Lung microvascular endothelial cell (primary cell): ENCODE data around the gene KLHDC8A. TPM values are rescaled to one million over a fixed set of nuclear protein-coding genes. Genes with fewer than 3 reads are reported as not detected.
"Not testable (repeated sequence)": the region's sequence is repeated elsewhere in the genome, so short reads cannot be mapped to it uniquely, and the experiment has no call there.

ENCODE experiments used
- DNase-seq, 2 donors: peaks; one replicate each; pipeline versions ENCODE4 v3.0.0 to v3.0.0-alpha.2; 2010; ENCODE audit warnings: low read depth in 2 of 2
- total RNA-seq: library from RNA; depleted of rRNA; stranded (reverse); fragments of >200 nt; gene quantifications from 2 replicates; pipeline ENCODE4 v1.2.1, GENCODE V29; 2014

Gene KLHDC8A
- total RNA-seq, 1 donor from 2014 or later: not detected

DNA sequence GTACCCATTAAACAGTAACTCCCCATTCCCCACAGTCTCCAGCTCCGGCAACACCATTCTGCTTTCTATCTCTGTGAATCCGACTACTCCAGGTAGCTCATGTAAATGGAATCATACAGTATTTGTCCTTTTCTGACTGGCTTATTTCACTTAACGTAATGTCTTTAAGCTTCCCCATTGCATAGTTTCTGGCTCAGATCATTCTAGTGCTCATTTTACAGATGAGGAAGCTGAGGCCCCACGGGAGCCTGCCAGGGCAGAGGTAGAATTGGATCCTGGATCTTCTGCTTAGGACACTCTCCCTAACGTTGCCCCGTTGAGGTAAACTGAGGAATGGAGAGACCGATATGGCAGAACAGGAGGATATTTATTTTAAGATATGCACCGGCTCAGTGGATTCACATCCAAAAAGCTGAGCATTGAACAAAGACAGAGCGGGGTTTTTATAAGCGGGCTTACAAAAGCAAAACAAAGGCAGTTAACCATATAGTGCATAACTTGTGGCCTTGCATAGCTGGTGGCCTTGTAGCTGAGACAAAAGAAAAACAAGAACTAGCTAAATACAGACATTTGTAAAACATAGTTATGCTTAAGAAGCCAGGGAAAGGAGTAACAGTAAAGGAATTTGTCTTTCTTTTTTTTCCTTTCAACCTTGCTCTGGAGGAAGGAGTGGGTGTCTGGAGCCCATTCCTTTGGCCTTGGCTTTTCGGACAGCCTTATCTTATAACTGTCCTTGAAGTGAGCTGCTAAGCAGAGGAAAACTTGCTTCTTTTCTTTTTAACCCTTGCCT lies 15.3 kb upstream of the KLHDC8A start:
- DNase-seq: no peak

DNA sequence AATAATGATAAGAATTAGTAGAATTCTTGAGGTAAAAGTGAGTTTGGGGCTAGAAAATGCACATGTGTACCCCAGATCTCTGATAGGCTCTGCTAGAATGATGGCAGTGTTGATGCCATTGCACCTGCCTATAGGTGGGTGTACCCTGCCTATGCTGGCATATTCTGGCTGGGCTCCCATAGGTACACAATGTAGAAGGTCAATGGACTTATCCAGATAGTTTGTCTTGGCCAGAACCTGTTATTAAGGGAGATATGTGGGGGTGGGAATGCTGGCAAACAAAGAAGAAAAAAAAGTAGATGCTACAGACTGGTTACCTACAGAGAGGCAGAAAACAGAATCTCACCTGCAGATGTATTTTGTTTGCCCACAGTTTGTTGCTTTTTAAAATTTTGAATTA lies 14.1 kb upstream of the KLHDC8A start:
- no peak for DNase-seq

DNA sequence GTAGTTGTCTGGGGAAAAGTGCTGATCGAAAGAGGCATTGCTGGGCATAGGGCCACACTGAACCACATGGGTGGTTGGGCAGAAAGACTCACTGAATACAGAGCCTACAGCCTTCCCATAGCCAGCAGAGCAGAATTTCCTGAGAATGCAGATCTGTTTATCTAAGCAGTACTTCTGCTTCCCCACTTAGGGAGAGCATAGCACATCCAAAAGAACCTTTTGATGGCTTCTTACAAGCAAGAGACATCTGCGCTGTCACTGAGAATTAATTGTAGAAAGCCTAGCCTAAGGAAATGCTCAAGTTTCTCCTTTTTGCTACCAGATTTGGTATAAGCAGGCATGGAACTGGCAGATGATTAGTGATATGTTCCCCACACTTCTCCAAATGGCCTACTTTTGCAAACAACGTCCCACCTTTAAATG lies 13.0 kb upstream of the KLHDC8A start:
- no peak for DNase-seq

DNA sequence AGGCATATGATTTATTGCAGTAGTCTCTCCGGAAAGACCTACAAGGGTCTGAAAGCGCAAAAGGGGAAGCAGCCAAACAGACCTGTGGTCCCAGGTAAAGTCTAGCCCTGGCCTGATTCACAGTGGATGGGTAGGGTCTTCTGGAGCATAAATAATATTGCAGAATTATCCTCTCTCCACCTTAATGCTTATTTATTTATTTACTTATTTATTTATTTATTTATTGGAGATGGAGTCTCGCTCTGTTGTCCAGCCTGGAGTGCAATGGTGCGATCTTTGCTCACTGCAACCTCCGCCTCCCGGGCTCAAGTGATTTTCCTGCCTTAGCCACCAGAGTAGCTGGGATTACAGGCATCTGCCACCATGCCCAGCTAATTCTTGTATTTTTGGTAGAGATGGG lies 11.8 kb upstream of the KLHDC8A start:
- no peak for DNase-seq

DNA sequence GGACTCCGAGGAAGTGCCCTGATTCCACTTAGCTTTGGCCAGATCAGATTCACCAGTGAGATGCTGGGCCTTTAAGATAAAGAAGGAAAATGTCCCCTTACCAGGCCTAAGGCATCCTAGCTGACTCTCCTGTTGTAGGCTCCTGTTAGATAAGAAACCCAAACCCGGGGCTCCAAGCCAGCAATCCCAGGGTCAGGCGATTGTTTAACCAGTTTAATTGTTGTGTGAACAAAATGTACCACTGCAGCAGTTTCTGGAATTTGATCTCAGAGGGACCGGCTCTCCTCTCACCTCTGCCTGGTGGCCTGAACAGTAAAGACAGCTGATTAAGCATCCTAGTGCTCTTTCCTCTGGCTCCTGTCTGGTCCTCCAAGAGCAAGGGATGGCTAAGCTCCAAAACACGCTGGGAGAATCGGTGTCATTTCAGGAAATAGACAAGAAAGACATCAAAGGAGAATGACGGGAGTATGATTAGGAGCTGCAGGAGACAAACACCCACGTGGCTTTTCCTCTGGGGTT lies 9.3 kb upstream of the KLHDC8A start:
- DNase-seq: no peak

DNA sequence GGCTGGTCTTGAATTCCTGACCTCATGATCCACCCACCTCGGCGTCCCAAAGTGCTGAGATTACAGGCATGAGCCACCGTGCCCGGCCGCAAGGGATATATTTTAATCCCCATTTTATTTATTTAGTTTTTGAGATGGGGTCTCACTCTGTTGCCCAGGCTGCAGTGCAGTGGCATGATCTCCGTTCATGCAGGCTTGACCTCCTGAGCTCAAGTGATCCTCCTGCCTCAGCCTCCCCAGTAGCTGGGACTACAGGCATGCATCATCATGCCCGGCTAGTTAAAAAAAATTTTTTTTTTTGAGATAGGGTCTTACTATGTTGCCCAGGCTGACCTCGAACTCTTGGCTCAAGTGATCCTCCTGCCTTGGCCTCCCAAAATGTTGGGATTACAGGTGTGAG lies 8.4 kb upstream of the KLHDC8A start:
- DNase-seq: not testable (repeated sequence)

DNA sequence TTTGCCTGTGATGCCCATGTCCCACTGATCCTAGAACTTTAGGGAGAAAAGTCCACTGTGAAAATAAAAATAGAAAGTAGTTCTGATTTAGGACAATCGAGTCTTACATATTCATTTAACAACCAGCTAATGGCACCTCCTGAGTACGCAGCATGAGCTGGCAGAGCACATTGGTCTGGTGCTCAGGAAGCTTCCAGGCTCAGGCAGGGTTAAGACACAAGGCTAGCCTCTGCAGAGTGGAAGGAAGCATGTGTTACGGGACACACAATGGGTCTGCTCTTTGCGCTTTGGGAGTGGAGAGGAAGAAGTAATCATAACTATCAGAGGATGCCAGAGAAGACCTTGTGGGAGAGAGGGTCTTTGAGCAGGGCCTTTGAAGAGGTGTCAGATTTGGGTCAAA lies 4.2 kb upstream of the KLHDC8A start:
- no peak for DNase-seq

DNA sequence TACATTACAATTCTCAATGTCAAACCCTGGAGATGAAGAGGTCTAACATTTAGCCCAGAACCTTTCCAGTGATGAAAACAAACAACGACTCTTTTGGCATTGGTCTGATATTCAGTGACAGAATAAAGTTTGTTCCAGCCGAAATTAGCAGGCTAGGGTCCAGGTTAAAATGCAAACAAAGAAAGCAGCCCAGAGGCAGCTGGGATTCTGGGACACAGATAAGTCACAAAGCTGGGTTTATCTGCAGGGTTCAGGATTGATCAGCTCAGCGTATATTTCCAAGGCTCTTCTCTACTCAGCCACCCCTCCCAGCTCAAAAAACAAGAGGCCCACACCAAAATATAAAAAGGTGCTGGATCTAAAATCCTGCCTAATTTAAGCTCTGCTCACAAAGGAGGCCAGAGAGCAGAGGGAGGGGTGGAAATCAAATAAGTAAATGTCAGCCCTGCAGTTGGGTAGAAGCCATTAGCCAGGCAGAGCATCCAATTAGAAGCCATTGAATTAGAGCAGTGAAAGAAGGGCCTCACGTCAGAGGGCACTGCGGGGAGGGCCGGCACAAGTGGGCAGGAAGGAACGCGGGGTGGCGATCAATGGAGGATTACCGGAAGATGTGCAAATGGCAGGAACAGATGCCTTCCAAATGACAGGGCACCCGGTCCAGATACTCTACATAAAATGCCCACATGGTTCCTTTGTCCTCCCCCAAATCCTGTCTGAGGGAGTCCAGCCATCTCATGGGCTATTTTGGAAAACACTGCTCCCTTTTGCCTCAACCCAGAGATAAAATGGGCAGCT lies 3.2 kb upstream of the KLHDC8A start:
- DNase-seq: no peak

DNA sequence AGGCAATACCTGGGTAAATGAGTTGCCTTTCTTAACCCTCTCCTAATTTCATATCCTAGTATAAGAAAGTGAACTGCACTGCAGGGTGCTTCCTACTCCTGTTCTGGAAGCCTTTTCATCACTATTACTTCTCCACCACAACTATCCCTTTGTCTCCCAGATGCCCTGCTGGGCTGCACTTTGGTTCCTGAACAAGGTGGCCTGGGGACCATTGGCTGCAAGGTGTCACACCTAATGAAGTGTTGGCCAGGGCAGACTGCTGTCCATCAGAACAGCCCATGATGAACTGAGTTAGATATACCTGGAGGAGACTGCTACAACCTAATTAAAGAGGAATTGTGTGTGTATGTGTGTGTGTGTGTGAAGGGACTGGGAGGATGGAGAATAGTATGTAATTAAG lies 1.9 kb upstream of the KLHDC8A start:
- no peak for DNase-seq

DNA sequence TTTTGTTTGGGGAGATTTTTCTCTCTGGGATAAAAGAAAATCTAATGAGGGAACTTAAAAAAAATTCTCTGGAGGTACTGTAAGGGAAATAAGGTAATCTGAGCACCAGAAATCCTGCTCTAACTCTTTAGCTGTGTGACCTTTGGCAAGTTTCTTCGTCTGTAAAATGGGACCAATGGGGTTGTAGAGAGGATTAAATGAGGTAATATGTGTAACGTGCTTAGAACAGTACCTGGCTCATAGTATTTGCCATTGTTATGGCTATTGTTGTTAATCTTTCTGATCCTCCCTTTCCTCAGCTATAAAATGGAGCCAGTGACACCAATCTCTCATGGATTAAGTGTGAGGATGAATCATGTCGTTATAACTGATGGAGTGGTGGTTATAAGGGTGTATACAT lies 845 bp upstream of the KLHDC8A start:
- DNase-seq: no peak

DNA sequence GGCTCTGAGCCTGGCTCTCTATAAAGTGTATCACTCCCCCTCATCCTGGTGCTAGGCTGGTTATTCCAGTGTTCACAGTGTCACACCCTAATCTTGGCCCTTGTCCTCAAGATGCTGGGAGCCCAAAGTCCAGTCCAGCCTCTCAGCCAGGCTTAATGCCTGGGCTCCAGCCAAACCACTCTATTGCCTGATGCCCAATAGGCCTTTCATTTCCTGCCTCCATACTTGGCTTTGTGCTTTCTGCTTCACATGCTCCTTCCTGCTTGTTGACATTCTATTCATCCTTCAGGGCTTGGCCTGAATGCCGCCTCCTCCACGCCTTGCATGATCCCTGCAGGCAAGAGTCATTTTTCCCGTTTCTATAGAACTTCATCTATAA lies 1.7 kb downstream of the KLHDC8A start:
- no peak for DNase-seq

DNA sequence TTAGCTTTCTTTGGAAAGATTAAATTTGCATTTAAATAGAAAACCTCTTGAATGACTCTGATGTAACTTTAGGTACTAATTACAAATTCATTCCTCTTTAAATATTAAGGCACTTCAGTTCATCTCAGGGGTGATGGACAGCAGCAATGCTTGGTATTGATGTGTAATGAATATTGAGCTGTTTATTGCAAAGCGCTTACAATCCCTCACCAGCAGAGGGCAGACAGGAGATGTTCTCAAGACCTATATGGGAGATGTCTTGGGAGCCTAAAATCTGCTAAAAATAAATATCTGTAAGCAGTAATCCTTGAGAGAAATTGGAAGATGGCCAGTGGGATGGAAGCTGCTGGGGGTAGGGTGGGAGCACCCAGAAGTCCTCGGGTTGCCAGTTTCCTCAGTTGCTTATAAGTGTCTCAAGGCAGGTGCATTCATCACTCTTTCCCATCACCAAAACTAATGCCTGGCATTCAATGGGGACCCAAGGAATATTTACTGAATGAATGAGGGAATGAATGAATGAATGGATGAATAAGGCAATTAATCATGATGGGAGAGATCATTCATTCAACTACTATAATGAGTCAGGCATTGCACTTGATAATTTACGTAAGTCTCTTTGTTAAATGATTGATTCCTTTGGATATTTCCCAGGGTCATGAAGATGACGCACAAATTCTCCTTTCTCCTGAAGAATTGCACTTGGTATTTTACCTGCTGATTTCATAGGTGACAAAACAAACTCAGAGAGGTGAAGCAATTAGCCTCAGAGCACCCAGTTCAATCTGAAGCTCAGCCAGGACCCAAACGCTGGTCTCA lies 2.3 kb downstream of the KLHDC8A start:
- peak; percentile 62 to 69 for DNase-seq

DNA sequence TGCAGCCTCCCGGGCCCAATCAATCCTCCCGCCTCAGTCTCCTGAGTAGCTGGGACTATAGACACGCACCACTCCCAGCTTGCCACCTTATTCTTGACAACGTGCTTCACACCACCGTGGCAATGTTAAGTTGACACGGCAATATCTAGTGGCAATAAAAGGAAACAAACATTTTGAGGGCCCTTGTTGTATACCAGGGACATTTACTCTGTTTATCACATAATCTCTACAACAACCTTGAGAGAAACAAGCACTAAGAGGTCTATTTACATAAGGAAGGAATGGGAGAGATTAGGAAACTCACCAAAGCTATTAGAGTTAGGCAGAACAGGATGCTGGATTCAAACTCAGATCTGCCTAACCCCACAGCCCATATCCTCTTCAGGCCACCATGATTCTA lies 3.1 kb downstream of the KLHDC8A start:
- DNase-seq: no peak

DNA sequence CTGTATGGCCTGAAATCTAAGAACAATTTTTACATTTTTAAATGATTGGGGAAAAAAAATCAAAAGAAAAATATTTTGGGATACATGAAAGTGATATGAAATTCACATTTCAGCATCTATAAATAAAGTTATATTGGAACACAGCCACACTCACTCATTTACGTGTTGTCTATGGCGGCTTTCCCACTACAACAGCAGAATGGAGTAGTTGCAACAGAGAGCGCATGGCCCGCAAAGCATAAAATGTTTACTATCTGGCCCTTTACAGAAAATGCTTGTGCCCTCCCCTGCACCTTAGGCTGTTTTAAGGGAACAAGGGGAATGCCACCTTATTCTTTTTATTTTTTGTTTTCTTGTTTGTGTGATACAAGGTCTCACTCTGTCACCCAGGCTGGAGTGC lies 3.5 kb downstream of the KLHDC8A start:
- no peak for DNase-seq

DNA sequence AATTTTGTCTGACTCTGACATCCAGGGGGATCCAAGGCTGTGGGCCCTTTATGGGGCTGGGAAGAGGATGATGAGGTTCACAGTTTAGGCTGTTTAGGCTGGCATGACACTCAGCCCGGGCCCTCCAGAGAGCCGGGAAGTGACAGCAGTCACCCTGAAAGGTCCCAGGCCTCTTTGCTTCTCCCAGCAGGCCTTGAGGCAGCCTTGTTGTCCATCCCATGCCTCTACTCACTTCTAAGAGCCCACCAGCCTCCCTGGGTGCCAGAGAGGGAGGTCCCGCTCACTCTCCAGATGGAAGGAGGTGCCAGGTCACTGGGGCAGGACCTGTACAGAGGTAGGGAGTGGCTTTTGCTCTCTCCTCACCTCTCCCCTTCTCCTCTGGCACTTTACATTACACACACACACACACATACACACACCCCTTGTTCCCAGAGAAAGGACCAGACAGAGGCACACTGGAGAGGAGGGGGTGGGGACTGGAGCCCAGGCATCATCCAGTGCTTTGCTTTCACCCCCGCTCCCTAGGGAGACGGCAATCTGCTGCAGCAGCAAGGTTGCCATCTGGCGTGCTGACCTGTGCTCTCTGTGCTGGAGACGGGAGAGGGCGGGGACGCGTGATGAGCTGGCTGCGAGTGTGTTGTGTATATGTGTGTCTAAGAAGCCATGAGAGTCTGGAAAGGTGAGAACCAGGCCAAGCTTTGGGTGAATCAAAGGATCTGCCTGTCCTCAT lies 4.6 kb downstream of the KLHDC8A start:
- no peak for DNase-seq

DNA sequence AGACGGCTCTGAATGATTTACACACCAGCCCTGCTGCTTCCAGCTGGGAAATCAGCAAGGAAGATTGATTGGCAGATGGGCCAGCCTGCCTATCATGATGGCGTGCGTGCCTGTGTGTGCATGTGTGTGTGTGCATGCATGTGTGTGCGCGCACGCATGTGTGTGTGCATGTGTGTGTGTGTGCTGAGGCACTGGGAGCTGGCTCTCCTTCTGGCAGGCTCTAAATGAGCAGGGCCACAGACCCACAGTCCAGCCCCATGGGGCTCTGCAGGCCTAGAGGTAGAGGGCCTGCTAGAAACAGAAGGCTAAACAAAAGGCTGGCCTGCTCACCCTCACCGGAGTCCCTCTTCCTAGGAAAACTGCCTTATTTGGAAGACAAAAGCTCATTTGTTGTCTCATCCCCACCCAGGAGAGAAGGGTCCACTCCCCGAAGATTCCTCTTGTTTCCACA lies 6.0 kb downstream of the KLHDC8A start:
- no peak for DNase-seq

DNA sequence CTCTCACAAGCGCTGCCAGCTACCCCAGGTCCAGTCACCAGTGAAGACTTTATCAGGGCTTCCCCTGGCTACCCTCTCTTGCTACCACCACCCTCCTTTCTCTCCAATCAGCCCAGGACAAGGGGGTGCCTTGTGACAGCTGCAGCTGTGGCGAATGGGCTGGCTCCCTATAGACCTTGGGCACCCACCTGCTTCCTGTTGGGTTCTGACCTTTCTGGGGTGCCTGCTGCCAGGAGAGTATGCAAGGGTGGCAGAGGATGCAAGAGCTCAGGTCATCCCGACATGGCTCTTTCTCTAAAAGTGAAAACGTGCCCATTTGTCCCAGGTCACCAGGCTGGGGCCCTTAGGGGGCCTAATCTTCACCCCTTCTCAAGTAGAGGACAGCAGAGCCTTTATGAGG lies 6.6 kb downstream of the KLHDC8A start:
- no peak for DNase-seq

DNA sequence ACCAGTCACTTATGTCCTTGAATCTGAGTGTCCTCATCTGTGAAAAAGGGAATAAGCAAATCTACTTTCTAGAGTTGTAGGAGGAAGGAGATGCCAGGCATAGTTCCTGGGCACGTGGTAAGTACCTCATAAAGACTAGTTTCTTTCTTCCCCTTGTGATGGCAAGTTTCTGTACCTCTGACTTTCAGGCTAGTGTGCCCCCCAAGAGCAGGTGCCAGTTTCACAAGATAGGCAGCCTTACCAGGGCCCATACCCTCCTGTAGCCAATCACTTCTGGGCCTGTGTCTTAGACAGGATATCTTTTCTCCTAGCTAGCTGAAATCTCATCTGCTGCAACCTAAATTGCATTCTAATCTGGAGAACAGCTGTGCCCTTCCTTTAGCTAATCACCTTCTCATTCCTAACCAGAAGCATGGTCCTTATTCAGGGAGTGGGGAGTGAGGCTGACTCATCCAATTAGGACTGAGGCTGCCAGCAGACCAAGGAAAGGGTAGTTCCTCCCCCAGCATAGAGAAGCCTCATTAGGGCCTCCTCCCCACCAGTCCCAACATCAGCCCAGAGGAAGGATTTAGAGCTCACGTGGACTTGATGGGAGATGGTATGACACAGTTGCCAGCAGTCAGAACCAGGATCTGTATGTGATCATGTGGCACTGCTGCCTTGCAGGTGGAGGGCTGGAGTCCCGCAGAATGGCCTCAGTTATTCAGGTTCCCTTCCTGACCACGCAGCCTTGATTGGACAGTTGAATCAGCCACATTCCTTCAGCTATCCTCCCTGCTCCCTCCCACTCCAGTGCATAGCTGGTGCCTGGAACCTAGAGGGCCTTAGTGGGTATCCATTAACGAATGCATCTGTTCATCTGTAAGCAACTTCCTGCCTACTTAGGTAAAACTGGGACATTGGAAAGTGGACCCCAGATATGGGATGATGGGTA lies 7.9 kb downstream of the KLHDC8A start:
- no peak for DNase-seq

DNA sequence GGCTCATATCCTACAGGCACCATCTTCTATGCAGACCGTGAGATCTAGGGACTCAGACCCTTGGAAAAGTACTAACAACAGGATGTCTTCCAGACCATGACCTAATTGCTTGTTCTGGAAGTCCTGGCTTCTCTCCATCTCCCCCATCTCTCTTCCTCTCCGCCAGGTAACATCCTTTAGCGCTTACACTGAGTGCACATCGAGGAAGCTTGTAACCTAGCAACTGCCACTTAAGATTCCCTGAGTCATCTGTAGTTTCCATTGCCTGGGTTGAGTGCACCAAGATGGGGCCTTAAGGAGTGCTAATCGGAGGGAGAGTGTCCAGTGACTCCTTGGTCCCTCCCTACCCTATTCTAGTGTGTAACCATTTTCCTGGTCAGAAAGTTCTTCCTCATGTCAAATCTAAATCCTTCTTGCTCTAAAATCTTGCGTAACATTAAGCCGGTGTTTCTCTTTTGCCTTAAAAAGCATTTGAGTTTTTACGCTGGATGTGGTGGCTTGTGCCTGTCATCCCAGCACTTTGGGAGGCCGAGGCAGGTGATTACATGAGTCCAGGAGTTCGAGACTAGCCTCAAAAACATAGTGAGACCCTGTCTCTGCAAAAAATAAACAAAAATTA lies 9.7 kb downstream of the KLHDC8A start:
- DNase-seq: peak in 1 of 2 donors; percentile 12

DNA sequence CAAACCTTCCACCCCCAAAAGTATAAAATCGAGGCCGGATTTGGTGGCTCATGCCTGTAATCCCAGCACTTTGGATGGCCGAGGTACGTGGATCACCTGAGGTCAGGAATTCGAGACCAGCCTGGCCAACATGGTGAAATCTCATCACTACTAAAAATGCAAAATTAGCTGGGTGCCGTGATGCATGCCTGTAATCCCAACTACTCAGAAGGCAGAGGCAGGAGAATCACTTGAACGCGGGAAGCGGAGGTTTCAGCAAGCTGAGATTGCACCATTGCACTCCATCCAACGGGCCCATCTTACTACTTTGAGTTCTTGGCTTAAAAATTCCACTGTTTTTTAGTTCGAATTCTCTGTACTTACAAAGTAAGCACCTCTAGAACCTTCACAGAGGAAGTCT lies 11.0 kb downstream of the KLHDC8A start:
- DNase-seq: no peak
